RPMI7951 (cell line): ENCODE measurements around the gene TXN2. TPM values are rescaled to one million over a fixed set of nuclear protein-coding genes. Genes with fewer than 3 reads are reported as not detected.
"Not testable (repeated sequence)": the region's sequence is repeated elsewhere in the genome, so short reads cannot be mapped to it uniquely, and the experiment has no call there.

ENCODE experiments used
- DNase-seq: peaks from one replicate; pipeline ENCODE4 v3.0.0-alpha.2; 2012; ENCODE audit warnings: low read depth
- total RNA-seq: library from RNA; depleted of rRNA; stranded (reverse); fragments of >200 nt; shearing (Covaris generic); gene quantifications from 2 replicates; pipeline ENCODE4 v1.2.3, GENCODE V29; 2014; rRNA removed

TXN2 gene
- total RNA-seq, 1 experiment from 2014 or later, result 17.8 TPM

DNA sequence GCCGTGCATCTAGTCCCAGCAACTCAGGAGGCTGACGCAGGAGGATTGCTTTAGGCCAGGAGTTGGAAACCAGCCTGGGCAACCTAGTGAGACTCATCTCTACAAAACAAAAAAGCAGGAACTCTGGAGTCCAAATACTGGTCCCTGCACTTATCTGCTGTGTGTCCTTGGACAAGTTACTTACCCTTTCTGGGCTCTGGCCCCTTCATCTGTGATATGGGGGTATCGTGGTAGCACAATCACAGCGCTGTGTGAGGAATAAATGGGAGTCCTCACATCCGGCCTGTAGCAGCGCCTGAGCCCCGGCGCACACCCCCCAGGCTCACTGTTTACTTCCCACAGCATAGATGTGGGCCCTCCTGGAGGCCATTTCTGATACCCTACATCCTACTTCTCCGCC is 49.5 kb downstream of the TXN2 start:
- DNase-seq, result no peak

- DNase-seq, result peak; percentile 69
These were observed 50.6 kb downstream of the TXN2 start for GRCh38 chr22:36430863-36431262.

- not testable (repeated sequence) for DNase-seq
These were observed 53.5 kb downstream of the TXN2 start for GRCh38 chr22:36427952-36428351.

- DNase-seq, result peak; percentile 56
These were observed 55.4 kb downstream of the TXN2 start for GRCh38 chr22:36425977-36426523.

- DNase-seq, result no peak
These were observed 56.4 kb downstream of the TXN2 start for GRCh38 chr22:36424901-36425579.

GRCh38 chr22:36424466-36424865 is 57.0 kb downstream of the TXN2 start:
- DNase-seq, result not testable (repeated sequence)

DNA sequence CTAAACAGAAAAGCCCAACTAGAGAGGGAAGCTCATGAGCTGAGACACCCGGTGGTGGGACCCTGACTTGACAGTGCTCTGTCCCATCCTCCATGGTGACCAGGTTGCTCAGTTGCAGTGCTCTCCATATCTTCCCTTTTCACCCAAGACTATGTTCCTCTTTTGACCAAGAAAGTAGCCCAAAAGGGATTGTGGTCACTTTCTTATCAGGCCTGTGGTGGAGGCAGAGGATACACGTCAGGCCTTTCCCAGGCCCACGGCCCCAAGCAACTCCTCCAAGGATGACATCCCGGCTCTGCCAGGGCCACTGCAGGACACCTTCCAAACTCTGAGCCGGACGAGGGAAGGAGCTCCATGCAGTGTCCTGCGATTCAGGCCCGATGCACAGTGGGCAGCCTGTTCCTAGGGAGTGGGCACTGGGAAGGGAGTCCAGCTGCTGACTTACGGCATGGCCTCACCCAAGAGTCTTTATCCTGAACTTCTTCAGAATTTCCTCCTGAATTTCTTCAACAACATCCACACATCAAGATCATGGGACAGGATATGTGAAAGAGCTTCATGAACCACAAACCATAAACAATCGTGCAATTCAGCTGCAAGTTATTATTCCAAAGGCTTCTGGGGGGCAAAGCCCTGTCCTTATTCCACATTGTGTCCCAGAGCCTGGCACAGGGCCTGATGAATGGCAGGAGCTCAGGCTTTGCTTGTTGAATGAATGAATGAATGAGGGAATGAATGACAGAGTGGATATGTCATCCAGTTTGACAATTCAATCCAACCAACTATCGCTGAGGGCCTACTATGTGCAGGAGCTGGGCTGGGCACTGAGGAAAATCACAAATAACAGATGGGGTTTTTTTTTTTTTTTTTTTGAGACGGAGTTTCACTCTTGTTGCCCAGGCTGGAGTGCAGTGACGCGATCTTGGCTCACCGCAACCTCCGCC is 57.7 kb downstream of the TXN2 start:
- peak; percentile 87 for DNase-seq

GRCh38 chr22:36422287-36423014 is 59.0 kb downstream of the TXN2 start:
- no peak for DNase-seq

GRCh38 chr22:36419912-36420882 is 61.2 kb downstream of the TXN2 start:
- no peak for DNase-seq

GRCh38 chr22:36419177-36419911 is 62.1 kb downstream of the TXN2 start:
- peak; percentile 90 for DNase-seq

DNA sequence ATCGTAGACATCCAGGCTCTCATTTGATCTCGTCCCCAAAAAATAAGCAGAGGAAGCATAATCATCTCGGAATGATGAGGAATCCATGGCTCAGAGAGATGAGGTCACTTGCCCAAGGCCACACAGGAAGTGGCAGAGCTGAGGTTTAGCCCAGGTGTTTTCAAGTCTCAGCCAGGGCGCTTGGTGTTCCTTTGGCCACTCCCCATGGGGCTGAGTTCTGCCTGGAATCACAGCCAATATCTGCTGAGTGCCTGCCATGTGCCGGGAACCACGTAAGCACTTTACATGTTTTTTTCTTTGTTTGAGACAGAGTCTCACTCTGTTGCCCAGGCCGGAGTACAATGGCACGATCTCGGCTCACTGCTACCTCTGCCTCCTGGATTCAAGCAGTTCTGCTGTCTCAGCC is 64.2 kb downstream of the TXN2 start:
- DNase-seq, result peak; percentile 96

Other genes starting within 250 kb of the TXN2 start
- 25.6 and 37.0 TPM in 2 replicates for gene APOL2, start 242.1 kb downstream of the TXN2 start, total RNA-seq
- 6.2 and 8.0 TPM in 2 replicates for gene APOL1, start 228.5 kb downstream of the TXN2 start, total RNA-seq
- 260 and 282 TPM in 2 replicates for gene MYH9, start 93.7 kb downstream of the TXN2 start, total RNA-seq
- gene FOXRED2, start 25.4 kb upstream of the TXN2 start, total RNA-seq, result 12.0 and 12.6 TPM in 2 replicates
- gene EIF3D, start 47.5 kb upstream of the TXN2 start, total RNA-seq, result 331 and 336 TPM in 2 replicates
- gene CACNG2, start 222.1 kb upstream of the TXN2 start, total RNA-seq, result not detected in 2 replicates